Smooth muscle cell (in vitro differentiated cells): Measurements from ENCODE around the gene MEAK7. TPM values are rescaled to one million over a fixed set of nuclear protein-coding genes. Genes with fewer than 3 reads are reported as not detected.
A peak's percentile ranks its signal among the peaks of the same experiment; 100 is the strongest.

ENCODE experiments used
- DNase-seq: peaks from one replicate; lab custom pipeline; 2025; ENCODE audit not compliant: unreplicated experiment; lab: John Stamatoyannopoulos, UW
- H2AFZ ChIP-seq: fragments of 200-600 bp; sonication (generic); 2 replicates; pipeline ENCODE4 v1.6.0; 2016; ENCODE audit warnings: antibody characterized with exemption, low read depth, mild to moderate bottlenecking
- H3F3A ChIP-seq: fragments of 200-600 bp; sonication (generic); 2 replicates; pipeline ENCODE4 v1.6.0; 2017; ENCODE audit warnings: antibody characterized with exemption, low read depth
- H3K27ac ChIP-seq: fragments of 200-600 bp; sonication (generic); 2 replicates; pipeline ENCODE4 v1.5.1; 2016; ENCODE audit warnings: low read depth, mild to moderate bottlenecking
- H3K27me3 ChIP-seq: fragments of 200-600 bp; sonication (generic); 2 replicates; pipeline ENCODE4 v1.6.1; 2016; ENCODE audit warnings: low read depth, mild to moderate bottlenecking
- H3K36me3 ChIP-seq: fragments of 200-600 bp; sonication (generic); 2 replicates; pipeline ENCODE4 v1.5.1; 2016; ENCODE audit warnings: low read depth
- H3K4me1 ChIP-seq: fragments of 200-600 bp; sonication (generic); 2 replicates; pipeline ENCODE4 v1.5.1; 2016; ENCODE audit warnings: low read depth
- H3K4me2 ChIP-seq: fragments of 200-600 bp; sonication (generic); 2 replicates; pipeline ENCODE4 v1.6.0; 2016; ENCODE audit warnings: mild to moderate bottlenecking
- H3K4me3 ChIP-seq: fragments of 200-600 bp; sonication (generic); 2 replicates; pipeline ENCODE4 v1.5.1; 2016; ENCODE audit warnings: mild to moderate bottlenecking
- H3K79me2 ChIP-seq: fragments of 200-600 bp; sonication (generic); 2 replicates; pipeline ENCODE4 v1.6.0; 2016; ENCODE audit warnings: low read depth, mild to moderate bottlenecking
- H3K9ac ChIP-seq: fragments of 200-600 bp; sonication (generic); 2 replicates; pipeline ENCODE4 v1.6.0; 2016; ENCODE audit warnings: low read depth
- H3K9me3 ChIP-seq: fragments of 200-600 bp; sonication (generic); replicated peaks from 2 replicates; pipeline ENCODE4 v1.5.1; 2016; ENCODE audit warnings: low read depth
- H4K20me1 ChIP-seq: fragments of 200-600 bp; sonication (generic); 2 replicates; pipeline ENCODE4 v1.6.0; 2016; ENCODE audit warnings: low read depth
- WGBS: methylation state at CpG from one replicate; pipeline ENCODE4 v1.1.7; 2016; ENCODE audit warnings: low lambda C conversion rate; 5-methylcytosine and 5-hydroxymethylcytosine counted together
- polyA plus RNA-seq: library from polyadenylated mRNA; unstranded; fragments of >200 nt; fragmentation: Nextera tagmentation; extraction: Ambion mirVana; gene quantifications from 2 replicates; pipeline ENCODE4 v1.2.1, GENCODE V29; 2016
- total RNA-seq: library from RNA; depleted of rRNA; stranded (reverse); fragments of >200 nt; gene quantifications from 2 replicates; pipeline ENCODE4 v1.2.3, GENCODE V29; 2014
- TF ChIP-seq, protein P1 (sequence below): fragments of 200-600 bp; sonication (generic); IDR thresholded peaks from 2 replicates; pipeline ENCODE4 v1.5.1; 2017; ENCODE audit warnings: borderline replicate concordance, mild to moderate bottlenecking, antibody characterized with exemption; ENCODE audit not compliant: insufficient read depth, poor library complexity, severe bottlenecking

MEAK7 gene
- total and polyA plus RNA-seq, 2 experiments from 2014 or later, result 26.4 to 32.1 TPM

DNA sequence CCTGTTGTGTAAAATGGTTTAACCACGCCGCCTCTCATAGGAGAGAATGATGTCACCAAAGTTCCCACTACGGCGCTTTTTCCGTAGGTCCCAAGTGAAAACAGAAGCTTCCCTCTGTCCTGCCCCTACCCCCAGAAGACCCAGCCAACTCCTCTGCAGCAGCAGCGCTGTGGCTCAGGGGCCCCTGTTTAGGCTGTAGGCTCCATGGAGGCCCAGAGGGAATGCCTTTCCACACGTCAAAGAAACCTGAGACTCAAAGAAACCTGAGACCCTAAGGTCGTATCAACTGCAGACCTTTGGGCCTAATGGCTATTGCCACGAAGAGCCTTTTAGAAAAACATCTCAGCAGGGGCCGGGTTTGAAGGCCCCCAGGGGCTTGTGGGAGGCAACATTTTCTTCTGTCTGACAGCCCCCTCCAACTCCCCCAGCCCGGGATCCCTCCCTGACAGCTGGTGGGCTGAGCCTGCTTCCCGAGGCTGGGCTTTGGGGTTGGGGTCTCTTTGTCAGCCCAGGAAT is 43.1 kb upstream of the MEAK7 start:
- Histone ChIP-seq H3K36me3 (no peaks in the 10 kb centered on the region), H3K4me1 (peaks cover 20% of the 10 kb centered on the region), H4K20me1 (no peaks in the 10 kb centered on the region), H3K27ac (no peak overlapping the region), H3K4me2 (peak overlapping the region; percentile 0), H3K79me2 (no peaks in the 10 kb centered on the region), H3K4me3 (no peak overlapping the region), H3K27me3 (no peaks in the 10 kb centered on the region), H3F3A (no peaks in the 10 kb centered on the region), H3K9ac (no peak overlapping the region), H2AFZ (peak overlapping the region; percentile 42), H3K9me3 (no peaks in the 10 kb centered on the region)
- WGBS, result 43% methylated on average over 12 of the region's 12 CpGs
- DNase-seq, result no peak
- TF ChIP-seq, protein P1, sequence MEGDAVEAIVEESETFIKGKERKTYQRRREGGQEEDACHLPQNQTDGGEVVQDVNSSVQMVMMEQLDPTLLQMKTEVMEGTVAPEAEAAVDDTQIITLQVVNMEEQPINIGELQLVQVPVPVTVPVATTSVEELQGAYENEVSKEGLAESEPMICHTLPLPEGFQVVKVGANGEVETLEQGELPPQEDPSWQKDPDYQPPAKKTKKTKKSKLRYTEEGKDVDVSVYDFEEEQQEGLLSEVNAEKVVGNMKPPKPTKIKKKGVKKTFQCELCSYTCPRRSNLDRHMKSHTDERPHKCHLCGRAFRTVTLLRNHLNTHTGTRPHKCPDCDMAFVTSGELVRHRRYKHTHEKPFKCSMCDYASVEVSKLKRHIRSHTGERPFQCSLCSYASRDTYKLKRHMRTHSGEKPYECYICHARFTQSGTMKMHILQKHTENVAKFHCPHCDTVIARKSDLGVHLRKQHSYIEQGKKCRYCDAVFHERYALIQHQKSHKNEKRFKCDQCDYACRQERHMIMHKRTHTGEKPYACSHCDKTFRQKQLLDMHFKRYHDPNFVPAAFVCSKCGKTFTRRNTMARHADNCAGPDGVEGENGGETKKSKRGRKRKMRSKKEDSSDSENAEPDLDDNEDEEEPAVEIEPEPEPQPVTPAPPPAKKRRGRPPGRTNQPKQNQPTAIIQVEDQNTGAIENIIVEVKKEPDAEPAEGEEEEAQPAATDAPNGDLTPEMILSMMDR, result no peak

DNA sequence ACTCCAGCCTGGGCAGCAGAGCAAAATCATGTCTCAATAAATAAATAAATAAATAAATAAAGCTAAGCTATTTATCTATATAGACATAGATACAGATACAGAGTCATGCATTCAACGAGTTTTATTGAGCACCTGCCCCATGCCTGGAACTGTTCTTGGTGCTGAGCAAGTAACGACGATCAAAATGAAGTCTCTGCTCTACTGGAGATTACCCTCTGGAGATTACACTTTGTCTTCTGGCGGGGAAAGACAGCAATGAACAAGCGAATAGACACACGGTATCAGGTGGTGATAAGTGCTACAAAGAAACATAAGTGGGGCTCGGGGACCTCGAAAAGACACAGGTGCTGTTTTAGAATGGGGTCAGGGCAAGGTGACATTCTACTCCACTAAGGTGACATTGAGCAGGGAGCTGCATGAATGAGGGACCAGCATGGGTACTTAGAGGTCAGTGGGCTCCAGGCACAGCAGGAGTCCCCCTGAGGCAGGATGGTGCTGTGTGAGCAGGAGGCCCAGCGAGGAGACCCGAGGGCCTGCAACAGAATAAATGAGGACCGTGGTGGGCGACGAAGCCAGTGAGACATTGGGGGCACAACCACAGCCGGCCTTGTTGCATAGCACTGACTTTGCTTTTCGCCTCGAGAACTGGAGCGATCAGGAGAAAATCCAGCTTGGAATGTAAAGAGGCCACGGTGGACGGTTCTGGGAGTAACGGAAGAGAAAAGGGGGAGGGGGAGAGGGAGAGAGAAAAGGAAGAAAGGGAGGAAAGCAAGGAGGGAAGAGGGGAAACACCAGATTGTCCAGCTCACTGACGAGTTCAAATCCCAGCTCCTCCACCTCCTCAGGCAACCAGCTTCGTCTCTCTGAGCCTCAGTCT is 42.4 kb upstream of the MEAK7 start:
- H3K36me3 ChIP-seq, result no peaks in the 10 kb centered on the region
- no peak for DNase-seq
- H4K20me1 ChIP-seq, result no peaks in the 10 kb centered on the region
- H3K4me1 ChIP-seq, result peaks cover 20% of the 10 kb centered on the region
- WGBS, result 65% methylated on average over 22 of the region's 22 CpGs
- H3K79me2 ChIP-seq, result no peaks in the 10 kb centered on the region
- H3F3A ChIP-seq, result peaks cover 3% of the 10 kb centered on the region
- no peaks in the 10 kb centered on the region for H3K9me3 ChIP-seq
- TF ChIP-seq, protein P1, result no peak
- no peak overlapping the region for H3K4me3 ChIP-seq
- no peak overlapping the region for H3K27ac ChIP-seq
- no peaks in the 10 kb centered on the region for H3K27me3 ChIP-seq
- peak overlapping the region; percentile 42 for H2AFZ ChIP-seq
- H3K9ac ChIP-seq, result no peak overlapping the region
- peak overlapping the region; percentile 0 for H3K4me2 ChIP-seq

DNA sequence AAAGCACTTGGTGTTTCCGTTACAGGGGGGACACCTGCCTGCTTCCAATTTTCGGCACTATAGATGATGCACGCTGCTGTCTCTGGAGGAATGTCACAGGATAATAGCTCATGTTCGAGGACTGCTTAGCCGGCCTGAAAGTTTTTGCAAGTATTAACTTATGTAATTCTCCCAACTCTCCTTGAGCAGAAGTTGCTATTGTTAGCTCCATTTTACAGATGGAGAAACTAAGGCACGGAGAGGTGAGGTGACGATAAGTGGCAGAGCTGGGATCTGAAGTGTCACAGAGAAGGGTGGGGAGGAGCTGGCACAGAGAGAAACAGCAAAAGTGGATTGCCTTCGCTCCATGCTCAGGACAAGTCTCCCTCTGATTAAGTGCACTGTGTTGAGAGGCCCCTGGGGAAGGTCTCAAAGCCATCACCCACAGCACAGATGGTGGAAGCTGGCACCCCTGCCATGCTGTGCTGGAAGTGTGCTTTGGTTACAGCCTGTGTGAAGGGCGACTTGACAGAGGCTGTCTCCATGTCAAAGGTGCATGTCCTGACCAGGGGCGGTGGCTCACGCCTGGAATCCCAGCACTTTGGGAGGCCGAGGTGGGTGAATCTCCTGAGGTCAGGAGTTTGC is 40.8 kb upstream of the MEAK7 start:
- Histone ChIP-seq H3K27ac (no peak overlapping the region), H3K4me3 (no peak overlapping the region), H3K36me3 (no peaks in the 10 kb centered on the region), H3K9ac (no peak overlapping the region), H3K4me1 (peaks cover 20% of the 10 kb centered on the region), H3K27me3 (no peaks in the 10 kb centered on the region), H3K79me2 (no peaks in the 10 kb centered on the region), H4K20me1 (no peaks in the 10 kb centered on the region), H3F3A (peaks cover 3% of the 10 kb centered on the region), H3K4me2 (no peak overlapping the region), H3K9me3 (no peaks in the 10 kb centered on the region), H2AFZ (no peak overlapping the region)
- WGBS, result 84% methylated on average over 12 of the region's 12 CpGs
- DNase-seq, result no peak
- TF ChIP-seq, protein P1, result no peak
